Prostate gland (tissue), 2 donors: ENCODE measurements around the gene SMG6.

Experiments used
- POLR2A ChIP-seq: fragments of 450-650 bp; IDR thresholded peaks from one replicate; pipeline ENCODE4 v1.6.1; 2016; ENCODE audit warnings: antibody characterized with exemption, mild to moderate bottlenecking
- POLR2AphosphoS5 ChIP-seq: sonication (generic); formaldehyde crosslinking; IDR thresholded peaks from one replicate; pipeline ENCODE4 v1.6.1; 2017; ENCODE audit warnings: antibody characterized with exemption
- TF ChIP-seq, protein P1 (sequence below), 4 experiments: fragments of 200-600 bp in 2 of 4; fragments of 450-650 bp in 2 of 4; sonication (generic) in 2 of 4; IDR thresholded peaks; 1 replicate in 3 of 4; 2 replicates in 1 of 4; pipeline ENCODE4 v1.5.1; 2016 to 2019; ENCODE audit warnings: antibody characterized with exemption in 4 of 4, mild to moderate bottlenecking in 2 of 4, moderate library complexity in 2 of 4

DNA sequence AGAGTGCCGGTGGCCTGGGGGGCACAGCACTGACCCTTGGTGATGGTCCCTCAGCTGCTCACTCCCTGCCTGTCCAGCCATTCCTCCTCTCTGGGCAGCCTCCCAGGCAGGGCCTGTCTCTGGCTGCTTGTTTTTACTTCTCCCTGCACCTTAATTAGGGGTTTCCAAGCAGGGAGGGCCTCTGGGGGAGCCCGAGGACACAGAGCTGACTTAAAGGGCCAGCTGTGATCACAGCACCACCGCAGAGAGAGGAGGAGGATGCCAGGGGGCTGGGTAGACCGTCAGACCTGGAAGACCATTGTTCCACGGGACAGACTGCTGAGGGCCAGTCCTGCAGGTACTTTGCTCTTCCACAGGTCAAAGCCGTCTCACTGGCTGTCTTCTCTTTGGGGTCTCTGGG lies 274.8 kb downstream of the SMG6 start:
- TF ChIP-seq, protein P1, sequence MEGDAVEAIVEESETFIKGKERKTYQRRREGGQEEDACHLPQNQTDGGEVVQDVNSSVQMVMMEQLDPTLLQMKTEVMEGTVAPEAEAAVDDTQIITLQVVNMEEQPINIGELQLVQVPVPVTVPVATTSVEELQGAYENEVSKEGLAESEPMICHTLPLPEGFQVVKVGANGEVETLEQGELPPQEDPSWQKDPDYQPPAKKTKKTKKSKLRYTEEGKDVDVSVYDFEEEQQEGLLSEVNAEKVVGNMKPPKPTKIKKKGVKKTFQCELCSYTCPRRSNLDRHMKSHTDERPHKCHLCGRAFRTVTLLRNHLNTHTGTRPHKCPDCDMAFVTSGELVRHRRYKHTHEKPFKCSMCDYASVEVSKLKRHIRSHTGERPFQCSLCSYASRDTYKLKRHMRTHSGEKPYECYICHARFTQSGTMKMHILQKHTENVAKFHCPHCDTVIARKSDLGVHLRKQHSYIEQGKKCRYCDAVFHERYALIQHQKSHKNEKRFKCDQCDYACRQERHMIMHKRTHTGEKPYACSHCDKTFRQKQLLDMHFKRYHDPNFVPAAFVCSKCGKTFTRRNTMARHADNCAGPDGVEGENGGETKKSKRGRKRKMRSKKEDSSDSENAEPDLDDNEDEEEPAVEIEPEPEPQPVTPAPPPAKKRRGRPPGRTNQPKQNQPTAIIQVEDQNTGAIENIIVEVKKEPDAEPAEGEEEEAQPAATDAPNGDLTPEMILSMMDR (IDR thresholded peaks at IDR 0.05), result no peak
- TF ChIP-seq POLR2A (no peak), POLR2AphosphoS5 (no peak)
